ENCODE measurements around the gene PTGS1.

DNA sequence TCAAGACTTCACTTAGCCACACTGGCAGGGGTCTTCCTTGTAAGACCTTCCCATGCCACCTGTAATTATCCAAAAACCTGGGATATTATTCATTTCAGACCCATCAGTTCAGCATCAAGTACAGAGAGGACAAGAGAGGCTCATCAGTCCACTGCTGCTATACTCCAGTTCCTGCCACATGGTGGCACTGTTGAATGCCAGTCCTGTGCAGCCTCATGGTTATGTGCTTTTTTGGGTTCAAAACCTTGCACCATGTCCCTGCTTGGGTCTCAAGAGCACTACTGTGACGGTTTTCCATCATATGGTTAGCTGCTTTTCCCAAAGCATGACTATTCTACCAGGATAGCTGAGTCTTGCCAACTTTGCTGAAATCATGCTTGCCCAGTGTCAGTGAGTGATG is 8.5 kb downstream of the PTGS1 start:
- peak; percentile 23 to 68 (median 65) for TF ChIP-seq CTCF (optimal IDR thresholded peaks at IDR 0.05 in 1 of 3, IDR thresholded peaks at IDR 0.05 in 1 of 3, conservative IDR thresholded peaks at IDR 0.05 in 1 of 3; ENCODE audit: extremely low read depth in 1 of 3, insufficient read depth in 2 of 3, low read length in 3 of 3)
- no peak for TF ChIP-seq EZH2 (IDR thresholded peaks at IDR 0.05; ENCODE audit: low read length)
